ENCODE results near the gene PROSER1.

PROSER1 gene

DNA sequence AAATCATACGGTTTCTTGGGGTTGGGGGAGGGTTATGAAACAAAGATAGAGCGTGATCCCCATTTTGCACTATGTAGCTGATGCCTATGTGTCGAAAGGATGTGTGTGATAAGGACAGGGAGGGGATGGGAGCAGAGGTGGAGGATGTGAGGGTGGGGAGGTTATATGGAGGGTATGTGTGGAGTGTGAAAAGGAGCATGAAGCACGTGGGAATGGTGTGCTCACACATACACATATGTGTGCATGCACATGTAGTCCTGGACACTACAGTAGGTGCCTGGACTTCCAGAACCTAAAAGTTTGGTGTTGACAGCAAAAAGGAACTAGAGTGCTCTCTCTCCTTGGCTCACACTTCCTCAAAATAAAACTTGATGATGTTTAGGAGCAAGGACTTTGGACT lies 72.6 kb downstream of the PROSER1 start:
- no peak for ATAC-seq
- TF ChIP-seq SNAI2 (CRISPR knock-in tag; IDR thresholded peaks at IDR 0.05) (no peak), ZNF565 (CRISPR knock-in tag; conservative IDR thresholded peaks at IDR 0.05; ENCODE audit: low read depth) (no peak), ZFP30 (CRISPR knock-in tag; IDR thresholded peaks at IDR 0.05) (no peak), CSDC2 (CRISPR knock-in tag; IDR thresholded peaks at IDR 0.05) (no peak), OSR1 (CRISPR knock-in tag; IDR thresholded peaks at IDR 0.05) (no peak), ESRRG (CRISPR knock-in tag; IDR thresholded peaks at IDR 0.05) (no peak), GLIS3 (CRISPR knock-in tag; IDR thresholded peaks at IDR 0.05) (no peak), ISL1 (CRISPR knock-in tag; IDR thresholded peaks at IDR 0.05) (no peak), BACH2 (CRISPR knock-in tag; IDR thresholded peaks at IDR 0.05; ENCODE audit: borderline replicate concordance) (no peak), PPARA (CRISPR knock-in tag; IDR thresholded peaks at IDR 0.05; ENCODE audit: borderline replicate concordance) (no peak), ARNTL (CRISPR knock-in tag; IDR thresholded peaks at IDR 0.05; ENCODE audit: borderline replicate concordance, low read depth) (no peak)
- TF ChIP-seq, protein P1, sequence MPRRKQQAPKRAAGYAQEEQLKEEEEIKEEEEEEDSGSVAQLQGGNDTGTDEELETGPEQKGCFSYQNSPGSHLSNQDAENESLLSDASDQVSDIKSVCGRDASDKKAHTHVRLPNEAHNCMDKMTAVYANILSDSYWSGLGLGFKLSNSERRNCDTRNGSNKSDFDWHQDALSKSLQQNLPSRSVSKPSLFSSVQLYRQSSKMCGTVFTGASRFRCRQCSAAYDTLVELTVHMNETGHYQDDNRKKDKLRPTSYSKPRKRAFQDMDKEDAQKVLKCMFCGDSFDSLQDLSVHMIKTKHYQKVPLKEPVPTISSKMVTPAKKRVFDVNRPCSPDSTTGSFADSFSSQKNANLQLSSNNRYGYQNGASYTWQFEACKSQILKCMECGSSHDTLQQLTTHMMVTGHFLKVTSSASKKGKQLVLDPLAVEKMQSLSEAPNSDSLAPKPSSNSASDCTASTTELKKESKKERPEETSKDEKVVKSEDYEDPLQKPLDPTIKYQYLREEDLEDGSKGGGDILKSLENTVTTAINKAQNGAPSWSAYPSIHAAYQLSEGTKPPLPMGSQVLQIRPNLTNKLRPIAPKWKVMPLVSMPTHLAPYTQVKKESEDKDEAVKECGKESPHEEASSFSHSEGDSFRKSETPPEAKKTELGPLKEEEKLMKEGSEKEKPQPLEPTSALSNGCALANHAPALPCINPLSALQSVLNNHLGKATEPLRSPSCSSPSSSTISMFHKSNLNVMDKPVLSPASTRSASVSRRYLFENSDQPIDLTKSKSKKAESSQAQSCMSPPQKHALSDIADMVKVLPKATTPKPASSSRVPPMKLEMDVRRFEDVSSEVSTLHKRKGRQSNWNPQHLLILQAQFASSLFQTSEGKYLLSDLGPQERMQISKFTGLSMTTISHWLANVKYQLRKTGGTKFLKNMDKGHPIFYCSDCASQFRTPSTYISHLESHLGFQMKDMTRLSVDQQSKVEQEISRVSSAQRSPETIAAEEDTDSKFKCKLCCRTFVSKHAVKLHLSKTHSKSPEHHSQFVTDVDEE (CRISPR knock-in tag; IDR thresholded peaks at IDR 0.05) = no peak
- TF ChIP-seq, protein P2, sequence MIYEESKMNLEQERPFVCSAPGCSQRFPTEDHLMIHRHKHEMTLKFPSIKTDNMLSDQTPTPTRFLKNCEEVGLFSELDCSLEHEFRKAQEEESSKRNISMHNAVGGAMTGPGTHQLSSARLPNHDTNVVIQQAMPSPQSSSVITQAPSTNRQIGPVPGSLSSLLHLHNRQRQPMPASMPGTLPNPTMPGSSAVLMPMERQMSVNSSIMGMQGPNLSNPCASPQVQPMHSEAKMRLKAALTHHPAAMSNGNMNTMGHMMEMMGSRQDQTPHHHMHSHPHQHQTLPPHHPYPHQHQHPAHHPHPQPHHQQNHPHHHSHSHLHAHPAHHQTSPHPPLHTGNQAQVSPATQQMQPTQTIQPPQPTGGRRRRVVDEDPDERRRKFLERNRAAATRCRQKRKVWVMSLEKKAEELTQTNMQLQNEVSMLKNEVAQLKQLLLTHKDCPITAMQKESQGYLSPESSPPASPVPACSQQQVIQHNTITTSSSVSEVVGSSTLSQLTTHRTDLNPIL (CRISPR knock-in tag; IDR thresholded peaks at IDR 0.05; ENCODE audit: low read depth) = no peak

DNA sequence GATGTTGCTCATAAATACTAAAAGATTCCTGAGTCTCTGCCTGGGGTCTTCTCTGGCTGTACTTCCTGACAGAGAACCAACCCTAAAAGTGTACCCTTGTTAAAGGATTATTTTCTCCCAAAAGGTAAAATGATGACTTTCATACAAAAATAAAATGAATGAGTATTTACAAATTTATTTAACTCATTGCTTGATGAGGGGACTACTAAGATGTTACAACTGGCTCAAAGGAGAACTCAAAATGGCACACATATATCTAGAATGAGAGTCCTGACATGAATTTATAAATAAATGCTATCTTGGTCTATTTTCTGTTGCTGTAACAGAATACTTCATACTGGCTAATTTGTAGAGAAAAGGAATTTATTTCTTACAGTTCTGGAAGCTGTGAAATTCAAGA lies 77.7 kb downstream of the PROSER1 start:
- ATAC-seq = no peak
- TF ChIP-seq ZNF70 (CRISPR knock-in tag; IDR thresholded peaks at IDR 0.05) = no peak
- no peak for TF ChIP-seq ZNF565 (CRISPR knock-in tag; conservative IDR thresholded peaks at IDR 0.05; ENCODE audit: low read depth)
- no peak for TF ChIP-seq ESRRG (CRISPR knock-in tag; IDR thresholded peaks at IDR 0.05)
- no peak for TF ChIP-seq RARB (CRISPR knock-in tag; IDR thresholded peaks at IDR 0.05)
- TF ChIP-seq TCF4 (CRISPR knock-in tag; IDR thresholded peaks at IDR 0.05; ENCODE audit: borderline replicate concordance) = no peak
- no peak for TF ChIP-seq CSDC2 (CRISPR knock-in tag; IDR thresholded peaks at IDR 0.05)
- TF ChIP-seq, protein P1 (CRISPR knock-in tag; IDR thresholded peaks at IDR 0.05) = no peak
- TF ChIP-seq, protein P3, sequence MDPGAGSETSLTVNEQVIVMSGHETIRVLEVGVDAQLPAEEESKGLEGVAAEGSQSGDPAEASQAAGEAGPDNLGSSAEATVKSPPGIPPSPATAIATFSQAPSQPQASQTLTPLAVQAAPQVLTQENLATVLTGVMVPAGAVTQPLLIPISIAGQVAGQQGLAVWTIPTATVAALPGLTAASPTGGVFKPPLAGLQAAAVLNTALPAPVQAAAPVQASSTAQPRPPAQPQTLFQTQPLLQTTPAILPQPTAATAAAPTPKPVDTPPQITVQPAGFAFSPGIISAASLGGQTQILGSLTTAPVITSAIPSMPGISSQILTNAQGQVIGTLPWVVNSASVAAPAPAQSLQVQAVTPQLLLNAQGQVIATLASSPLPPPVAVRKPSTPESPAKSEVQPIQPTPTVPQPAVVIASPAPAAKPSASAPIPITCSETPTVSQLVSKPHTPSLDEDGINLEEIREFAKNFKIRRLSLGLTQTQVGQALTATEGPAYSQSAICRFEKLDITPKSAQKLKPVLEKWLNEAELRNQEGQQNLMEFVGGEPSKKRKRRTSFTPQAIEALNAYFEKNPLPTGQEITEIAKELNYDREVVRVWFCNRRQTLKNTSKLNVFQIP (CRISPR knock-in tag; IDR thresholded peaks at IDR 0.05; ENCODE audit: borderline replicate concordance, low read depth) = no peak
- TF ChIP-seq ZNF8 (CRISPR knock-in tag; IDR thresholded peaks at IDR 0.05) = no peak
- no peak for TF ChIP-seq CSRNP3 (CRISPR knock-in tag; IDR thresholded peaks at IDR 0.05)
- no peak for TF ChIP-seq PPARA (CRISPR knock-in tag; IDR thresholded peaks at IDR 0.05; ENCODE audit: borderline replicate concordance)
- no peak for TF ChIP-seq ARNTL (CRISPR knock-in tag; IDR thresholded peaks at IDR 0.05; ENCODE audit: borderline replicate concordance, low read depth)
- no peak for TF ChIP-seq ISL1 (CRISPR knock-in tag; IDR thresholded peaks at IDR 0.05)
- no peak for TF ChIP-seq ZFP30 (CRISPR knock-in tag; IDR thresholded peaks at IDR 0.05)
- TF ChIP-seq SNAI2 (CRISPR knock-in tag; IDR thresholded peaks at IDR 0.05) = no peak
- TF ChIP-seq OSR1 (CRISPR knock-in tag; IDR thresholded peaks at IDR 0.05) = no peak
- TF ChIP-seq, protein P2 (CRISPR knock-in tag; IDR thresholded peaks at IDR 0.05; ENCODE audit: low read depth) = no peak
- TF ChIP-seq ZC3H10 (CRISPR knock-in tag; IDR thresholded peaks at IDR 0.05) = no peak
- TF ChIP-seq BACH2 (CRISPR knock-in tag; IDR thresholded peaks at IDR 0.05; ENCODE audit: borderline replicate concordance) = no peak

All from SK-N-SH treated with all-trans-retinoic acid at 6 μM for 48 hours (cell line).